Endothelial cell (in vitro differentiated cells): Measurements from ENCODE around the gene PARD3. TPM values are rescaled to one million over a fixed set of nuclear protein-coding genes. Genes with fewer than 3 reads are reported as not detected.

ENCODE experiments used
- DNase-seq: peaks from one replicate; pipeline ENCODE4 v3.0.0; 2021; ENCODE audit warnings: low spot score
- H3K27ac Mint-ChIP-seq: one replicate; pipeline ENCODE4 v1.8.0; 2021; ENCODE audit warnings: mixed read lengths, inconsistent platforms; ENCODE audit not compliant: unreplicated experiment
- H3K27me3 Mint-ChIP-seq: one replicate; pipeline ENCODE4 v1.8.0; 2021; ENCODE audit warnings: mild to moderate bottlenecking, moderate library complexity, mixed read lengths, inconsistent platforms; ENCODE audit not compliant: unreplicated experiment
- H3K36me3 Mint-ChIP-seq: one replicate; pipeline ENCODE4 v1.8.0; 2021; ENCODE audit warnings: mild to moderate bottlenecking, low read depth, mixed read lengths, inconsistent platforms; ENCODE audit not compliant: unreplicated experiment
- H3K4me1 Mint-ChIP-seq: one replicate; pipeline ENCODE4 v1.8.0; 2021; ENCODE audit warnings: mild to moderate bottlenecking, mixed read lengths, inconsistent platforms; ENCODE audit not compliant: unreplicated experiment
- H3K4me3 Mint-ChIP-seq: one replicate; pipeline ENCODE4 v1.8.0; 2021; ENCODE audit warnings: mild to moderate bottlenecking, mixed read lengths, inconsistent platforms; ENCODE audit not compliant: unreplicated experiment
- H3K9me3 Mint-ChIP-seq: one replicate; pipeline ENCODE4 v1.8.0; 2021; ENCODE audit warnings: mixed read lengths, inconsistent platforms; ENCODE audit not compliant: unreplicated experiment
- total RNA-seq: library from RNA; stranded (reverse); fragmentation: NEBNext Ultra II Directional; extraction: Animal tissue kit (Norgen Biotek cat#: 25700); gene quantifications from one replicate; pipeline ENCODE4 v1.2.1, GENCODE V29; 2021; ENCODE audit not compliant: unreplicated experiment
- TF ChIP-seq, protein P1 (sequence below): fragments of 200-600 bp; sonication (generic); IDR thresholded peaks from one replicate; pipeline ENCODE4 v1.5.0; 2021; ENCODE audit warnings: antibody characterized with exemption; ENCODE audit not compliant: unreplicated experiment

Gene PARD3
- total RNA-seq, 1 donor from 2014 or later: 35.2 TPM

DNA sequence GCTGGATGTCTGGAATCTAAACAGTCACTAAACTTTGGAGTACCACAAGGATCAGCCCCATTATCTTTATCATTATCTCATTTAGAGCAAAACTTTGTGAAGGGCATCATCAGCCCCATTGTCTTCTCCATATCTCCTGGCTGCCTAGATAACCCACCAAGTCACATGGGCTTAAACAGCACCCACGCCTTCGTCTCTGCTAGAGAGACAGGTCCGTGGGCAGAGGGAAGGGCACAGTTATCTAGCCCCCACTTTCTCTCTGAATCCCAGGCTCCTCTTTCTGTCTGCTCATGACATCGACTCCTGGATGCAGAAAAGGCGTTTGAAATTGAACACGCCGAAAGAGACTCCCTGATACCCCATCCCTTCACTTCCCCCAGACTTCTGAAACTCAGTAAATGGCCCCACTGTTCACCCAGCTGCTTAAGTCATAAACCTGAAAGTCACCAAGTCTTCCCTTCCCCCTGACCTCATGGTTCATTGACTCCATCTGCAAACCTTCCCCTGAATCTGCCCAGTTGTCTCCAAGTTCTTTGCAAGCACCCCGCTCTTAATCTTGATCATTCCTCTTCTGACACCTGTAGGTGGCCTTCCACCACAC lies 20.9 kb upstream of the PARD3 start:
- H3K9me3 Mint-ChIP-seq: no peaks in the 10 kb centered on the region
- H3K27ac Mint-ChIP-seq: no peak overlapping the region
- no peaks in the 10 kb centered on the region for H3K36me3 Mint-ChIP-seq
- DNase-seq: no peak
- no peak overlapping the region for H3K4me3 Mint-ChIP-seq
- TF ChIP-seq, protein P1, sequence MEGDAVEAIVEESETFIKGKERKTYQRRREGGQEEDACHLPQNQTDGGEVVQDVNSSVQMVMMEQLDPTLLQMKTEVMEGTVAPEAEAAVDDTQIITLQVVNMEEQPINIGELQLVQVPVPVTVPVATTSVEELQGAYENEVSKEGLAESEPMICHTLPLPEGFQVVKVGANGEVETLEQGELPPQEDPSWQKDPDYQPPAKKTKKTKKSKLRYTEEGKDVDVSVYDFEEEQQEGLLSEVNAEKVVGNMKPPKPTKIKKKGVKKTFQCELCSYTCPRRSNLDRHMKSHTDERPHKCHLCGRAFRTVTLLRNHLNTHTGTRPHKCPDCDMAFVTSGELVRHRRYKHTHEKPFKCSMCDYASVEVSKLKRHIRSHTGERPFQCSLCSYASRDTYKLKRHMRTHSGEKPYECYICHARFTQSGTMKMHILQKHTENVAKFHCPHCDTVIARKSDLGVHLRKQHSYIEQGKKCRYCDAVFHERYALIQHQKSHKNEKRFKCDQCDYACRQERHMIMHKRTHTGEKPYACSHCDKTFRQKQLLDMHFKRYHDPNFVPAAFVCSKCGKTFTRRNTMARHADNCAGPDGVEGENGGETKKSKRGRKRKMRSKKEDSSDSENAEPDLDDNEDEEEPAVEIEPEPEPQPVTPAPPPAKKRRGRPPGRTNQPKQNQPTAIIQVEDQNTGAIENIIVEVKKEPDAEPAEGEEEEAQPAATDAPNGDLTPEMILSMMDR: no peak
- no peaks in the 10 kb centered on the region for H3K27me3 Mint-ChIP-seq
- no peaks in the 10 kb centered on the region for H3K4me1 Mint-ChIP-seq

DNA sequence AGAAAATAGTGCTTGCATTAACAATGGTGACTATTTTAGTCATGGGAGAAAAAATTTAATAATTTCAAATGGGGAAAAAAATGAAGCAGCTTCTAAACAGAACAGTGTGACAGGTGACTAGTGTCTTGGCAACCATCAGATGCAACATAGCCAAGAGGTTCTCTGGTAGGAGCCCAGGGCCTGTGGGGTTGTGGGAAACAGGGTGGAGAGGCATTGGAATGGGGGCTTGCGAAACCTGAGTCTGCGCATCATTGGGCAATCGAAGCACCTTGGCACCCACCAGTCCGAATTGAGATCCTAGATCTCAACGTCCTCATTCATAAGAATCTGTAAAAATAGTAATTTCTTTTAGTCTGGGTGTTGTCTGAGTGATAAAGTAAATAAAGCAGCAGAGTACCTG lies 19.2 kb upstream of the PARD3 start:
- TF ChIP-seq, protein P1: no peak

DNA sequence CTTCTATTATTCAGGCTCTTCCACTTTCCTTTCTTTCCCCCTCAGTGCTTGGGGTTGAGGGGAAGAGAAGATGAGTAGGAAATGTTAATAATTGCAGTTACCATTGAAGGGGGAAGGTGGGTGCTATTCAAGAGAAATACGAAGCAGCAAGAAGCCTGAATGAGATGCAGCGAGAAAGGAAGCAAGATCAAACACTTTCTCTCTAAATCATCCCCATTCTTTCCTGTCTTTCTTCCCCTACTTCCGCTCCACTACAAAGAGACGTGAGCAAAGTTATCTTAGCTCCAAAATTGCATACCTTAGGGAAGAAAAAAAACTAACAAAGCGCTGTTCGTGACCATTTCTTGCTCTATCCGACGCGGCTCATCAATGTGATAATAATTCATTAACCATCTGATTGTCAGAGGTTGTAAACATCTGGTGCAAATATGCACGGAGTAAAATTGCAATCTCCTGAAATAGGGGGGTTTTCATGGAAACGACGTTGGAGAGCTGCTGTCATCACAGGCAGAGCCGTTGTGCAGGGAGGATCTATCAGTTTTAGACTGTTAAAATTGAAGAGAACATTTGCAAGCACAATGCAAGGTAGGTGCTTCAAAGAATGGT lies 15.2 kb upstream of the PARD3 start:
- Mint-ChIP-seq H3K4me1 (peaks cover 26% of the 10 kb centered on the region), H3K36me3 (no peaks in the 10 kb centered on the region)
- TF ChIP-seq, protein P1: no peak

More for the DNA sequence above, 19.2 kb upstream of the PARD3 start:
- no peak for DNase-seq
- Mint-ChIP-seq H3K4me3 (no peak overlapping the region), H3K9me3 (no peaks in the 10 kb centered on the region), H3K36me3 (no peaks in the 10 kb centered on the region), H3K4me1 (peaks cover 9% of the 10 kb centered on the region), H3K27me3 (no peaks in the 10 kb centered on the region), H3K27ac (no peak overlapping the region)

DNA sequence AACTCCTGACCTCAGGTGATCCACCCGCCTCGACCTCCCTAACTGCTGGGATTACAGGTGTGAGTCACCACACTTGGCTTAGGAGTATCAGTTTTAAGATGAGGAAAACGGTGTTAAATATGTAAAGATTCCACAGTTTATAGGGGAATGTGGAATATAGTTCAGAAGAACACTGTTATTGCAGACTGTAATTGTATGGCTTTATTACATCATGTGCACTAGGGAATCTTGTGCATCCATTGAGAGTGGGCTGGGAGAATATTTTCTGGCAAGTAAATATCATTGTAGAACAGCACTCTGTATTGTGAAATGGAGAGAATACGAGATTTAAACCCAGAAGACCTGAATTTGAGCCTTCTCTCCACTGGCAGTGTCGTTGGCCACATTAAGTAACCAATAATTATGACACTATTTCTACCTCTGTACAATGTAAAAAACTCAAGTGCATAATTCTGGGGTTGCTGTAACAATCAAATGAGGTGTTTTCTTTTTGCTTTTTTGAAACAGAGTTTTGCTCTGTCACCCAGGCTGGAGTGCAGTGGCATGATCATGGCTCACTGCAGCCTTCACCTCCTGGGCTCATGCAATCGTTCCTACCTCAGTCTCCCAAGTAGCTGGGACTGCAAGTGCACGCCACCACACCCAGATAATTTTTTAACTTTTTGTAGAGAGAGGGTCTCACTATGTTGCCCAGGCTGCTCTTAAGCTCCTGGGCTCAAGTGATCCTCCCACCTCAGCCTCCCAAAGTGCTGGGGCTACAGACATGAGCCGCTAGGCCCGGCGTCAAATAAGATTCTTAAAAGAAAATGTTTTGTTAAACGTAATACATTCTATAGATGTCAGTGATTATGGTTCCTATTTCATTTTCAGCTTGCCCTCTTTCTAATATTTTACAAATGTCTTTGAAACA lies 12.0 kb upstream of the PARD3 start:
- no peaks in the 10 kb centered on the region for H3K36me3 Mint-ChIP-seq
- peaks cover 41% of the 10 kb centered on the region for H3K4me1 Mint-ChIP-seq
- no peak overlapping the region for H3K27ac Mint-ChIP-seq
- no peaks in the 10 kb centered on the region for H3K9me3 Mint-ChIP-seq
- no peak for DNase-seq
- TF ChIP-seq, protein P1: no peak
- peaks cover 3% of the 10 kb centered on the region for H3K27me3 Mint-ChIP-seq
- no peak overlapping the region for H3K4me3 Mint-ChIP-seq

More for the DNA sequence above, 15.2 kb upstream of the PARD3 start:
- DNase-seq: no peak
- peak overlapping the region; percentile 62 for H3K4me3 Mint-ChIP-seq
- H3K27ac Mint-ChIP-seq: no peak overlapping the region
- H3K27me3 Mint-ChIP-seq: peaks cover 3% of the 10 kb centered on the region
- H3K9me3 Mint-ChIP-seq: no peaks in the 10 kb centered on the region

DNA sequence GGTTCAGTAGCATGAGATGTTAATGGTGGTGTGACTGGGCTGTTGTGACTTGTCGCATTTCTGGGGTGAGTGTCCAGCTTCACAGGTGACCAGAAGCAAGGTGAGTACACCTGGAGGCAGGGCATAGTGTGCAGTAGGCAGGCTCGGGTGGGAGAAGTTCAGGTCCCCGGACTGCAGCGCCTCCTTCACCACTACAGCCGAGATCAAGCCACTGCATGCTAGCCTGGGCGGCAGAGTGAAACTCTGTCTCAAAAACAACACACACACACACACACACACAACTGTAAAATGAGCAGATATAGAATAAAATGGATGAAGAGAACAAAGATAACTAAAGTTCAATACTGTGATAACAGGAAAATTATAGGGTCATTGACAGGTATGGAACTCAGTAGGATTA lies 11.1 kb upstream of the PARD3 start:
- H3K4me3 Mint-ChIP-seq: no peak overlapping the region
- no peaks in the 10 kb centered on the region for H3K9me3 Mint-ChIP-seq
- no peak for DNase-seq
- peaks cover 3% of the 10 kb centered on the region for H3K27me3 Mint-ChIP-seq
- H3K36me3 Mint-ChIP-seq: no peaks in the 10 kb centered on the region
- TF ChIP-seq, protein P1: no peak
- H3K27ac Mint-ChIP-seq: peak overlapping the region; percentile 15
- H3K4me1 Mint-ChIP-seq: peaks cover 41% of the 10 kb centered on the region
